Stimulated activated CD4-positive, alpha-beta T cell treated with anti-CD3 and anti-CD28 coated beads, TNF-alpha, amount 100 ng/mL, for 48 hours (primary cell): ENCODE results near the gene PTCH1.
A peak's percentile ranks its signal among the peaks of the same experiment; 100 is the strongest.

Experiments
- DNase-seq, 3 donors: peaks; one replicate each; pipeline ENCODE4 v3.0.0-alpha.2; 2020; ENCODE audit warnings: low read depth in 3 of 3

PTCH1 gene

GRCh38 chr9:95512709-95513095 lies 4.1 kb downstream of the PTCH1 start:
- DNase-seq: no peak

GRCh38 chr9:95511952-95512708 lies 4.6 kb downstream of the PTCH1 start:
- no peak for DNase-seq

- DNase-seq: no peak
Measured at GRCh38 chr9:95511616-95511931, 5.2 kb downstream of the PTCH1 start.

GRCh38 chr9:95510709-95511615 lies 5.8 kb downstream of the PTCH1 start:
- DNase-seq: peak; percentile 63 to 75 (median 72)

- DNase-seq: no peak
Measured at GRCh38 chr9:95509851-95510708, 6.7 kb downstream of the PTCH1 start.

GRCh38 chr9:95508968-95509850 lies 7.6 kb downstream of the PTCH1 start:
- DNase-seq: peak in 1 of 3 donors; percentile 45

- no peak for DNase-seq
Measured at GRCh38 chr9:95508242-95508967, 8.4 kb downstream of the PTCH1 start.

GRCh38 chr9:95507464-95508241 lies 9.1 kb downstream of the PTCH1 start:
- peak in 1 of 3 donors; percentile 27 for DNase-seq

GRCh38 chr9:95506678-95507463 lies 9.9 kb downstream of the PTCH1 start:
- no peak for DNase-seq

GRCh38 chr9:95506428-95506677 lies 10.4 kb downstream of the PTCH1 start:
- DNase-seq: no peak

GRCh38 chr9:95505717-95506427 lies 10.9 kb downstream of the PTCH1 start:
- DNase-seq: peak in 1 of 3 donors; percentile 33

- no peak for DNase-seq
Measured at GRCh38 chr9:95505072-95505716, 11.6 kb downstream of the PTCH1 start.

- DNase-seq: no peak
Measured at GRCh38 chr9:95504053-95504963, 12.5 kb downstream of the PTCH1 start.

- DNase-seq: no peak
Measured at GRCh38 chr9:95503369-95503768, 13.4 kb downstream of the PTCH1 start.

GRCh38 chr9:95502248-95502647 lies 14.5 kb downstream of the PTCH1 start:
- DNase-seq: no peak

- no peak for DNase-seq
Measured at GRCh38 chr9:95499847-95500246, 16.9 kb downstream of the PTCH1 start.
